ENCODE data around the gene TMEM167B.
"Not testable (repeated sequence)": the region's sequence is repeated elsewhere in the genome, so short reads cannot be mapped to it uniquely, and the experiment has no call there.

TMEM167B gene

DNA sequence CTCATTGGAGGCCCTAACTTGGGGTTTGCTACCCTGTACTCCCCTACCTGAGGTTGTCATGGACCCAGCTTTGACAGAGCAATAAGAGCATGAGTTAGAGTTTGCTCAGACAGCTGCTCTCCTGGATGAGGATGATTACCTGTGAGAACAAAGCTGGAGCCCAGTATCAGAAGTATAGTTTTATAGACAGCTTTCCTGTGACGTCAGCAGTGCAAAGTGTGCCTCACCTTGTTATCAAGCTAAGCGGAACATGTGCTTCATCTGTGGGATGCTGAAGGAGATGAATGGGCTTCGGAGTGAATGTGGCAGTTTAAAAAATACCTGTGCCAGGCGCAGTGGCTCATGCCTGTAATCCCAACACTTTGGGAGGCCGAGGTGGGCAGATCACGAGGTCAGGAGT is 43.2 kb upstream of the TMEM167B start:
- Histone ChIP-seq H3K4me3 (ENCODE audit: low read depth, low read length) (no peak overlapping the region), H3K27me3 (no peaks in the 10 kb centered on the region), H3K36me3 (no peaks in the 10 kb centered on the region), H3K9me3 (no peaks in the 10 kb centered on the region), H3K4me1 (no peaks in the 10 kb centered on the region)
- DNase-seq: no peak
- TF ChIP-seq, protein P1, sequence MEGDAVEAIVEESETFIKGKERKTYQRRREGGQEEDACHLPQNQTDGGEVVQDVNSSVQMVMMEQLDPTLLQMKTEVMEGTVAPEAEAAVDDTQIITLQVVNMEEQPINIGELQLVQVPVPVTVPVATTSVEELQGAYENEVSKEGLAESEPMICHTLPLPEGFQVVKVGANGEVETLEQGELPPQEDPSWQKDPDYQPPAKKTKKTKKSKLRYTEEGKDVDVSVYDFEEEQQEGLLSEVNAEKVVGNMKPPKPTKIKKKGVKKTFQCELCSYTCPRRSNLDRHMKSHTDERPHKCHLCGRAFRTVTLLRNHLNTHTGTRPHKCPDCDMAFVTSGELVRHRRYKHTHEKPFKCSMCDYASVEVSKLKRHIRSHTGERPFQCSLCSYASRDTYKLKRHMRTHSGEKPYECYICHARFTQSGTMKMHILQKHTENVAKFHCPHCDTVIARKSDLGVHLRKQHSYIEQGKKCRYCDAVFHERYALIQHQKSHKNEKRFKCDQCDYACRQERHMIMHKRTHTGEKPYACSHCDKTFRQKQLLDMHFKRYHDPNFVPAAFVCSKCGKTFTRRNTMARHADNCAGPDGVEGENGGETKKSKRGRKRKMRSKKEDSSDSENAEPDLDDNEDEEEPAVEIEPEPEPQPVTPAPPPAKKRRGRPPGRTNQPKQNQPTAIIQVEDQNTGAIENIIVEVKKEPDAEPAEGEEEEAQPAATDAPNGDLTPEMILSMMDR (IDR thresholded peaks at IDR 0.05; ENCODE audit: low read depth, low read length): no peak

DNA sequence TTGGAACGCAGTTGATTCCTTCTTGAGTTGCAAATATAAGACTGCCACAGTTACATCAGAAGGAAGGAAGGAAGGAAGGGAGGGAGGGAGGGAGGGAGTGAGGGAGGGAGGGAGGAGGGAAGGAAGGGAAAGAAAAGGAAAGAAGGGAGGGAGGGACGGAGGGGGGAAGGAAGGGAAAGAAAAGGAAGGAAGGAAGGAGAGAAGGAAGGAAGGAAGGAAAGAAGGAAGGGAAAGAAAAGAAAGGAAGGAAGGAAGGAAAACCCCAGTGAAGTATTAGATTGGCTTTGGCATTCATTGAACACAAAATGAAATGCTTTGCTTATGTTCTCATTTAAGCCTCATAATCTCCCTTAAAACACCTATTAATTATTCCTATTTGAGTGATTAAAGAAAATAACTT is 42.2 kb upstream of the TMEM167B start:
- no peak overlapping the region for H3K4me3 ChIP-seq (ENCODE audit: low read depth, low read length)
- no peak for DNase-seq
- no peaks in the 10 kb centered on the region for H3K27me3 ChIP-seq
- no peaks in the 10 kb centered on the region for H3K4me1 ChIP-seq
- no peaks in the 10 kb centered on the region for H3K9me3 ChIP-seq
- TF ChIP-seq, protein P1 (IDR thresholded peaks at IDR 0.05; ENCODE audit: low read depth, low read length): no peak
- H3K36me3 ChIP-seq: no peaks in the 10 kb centered on the region

DNA sequence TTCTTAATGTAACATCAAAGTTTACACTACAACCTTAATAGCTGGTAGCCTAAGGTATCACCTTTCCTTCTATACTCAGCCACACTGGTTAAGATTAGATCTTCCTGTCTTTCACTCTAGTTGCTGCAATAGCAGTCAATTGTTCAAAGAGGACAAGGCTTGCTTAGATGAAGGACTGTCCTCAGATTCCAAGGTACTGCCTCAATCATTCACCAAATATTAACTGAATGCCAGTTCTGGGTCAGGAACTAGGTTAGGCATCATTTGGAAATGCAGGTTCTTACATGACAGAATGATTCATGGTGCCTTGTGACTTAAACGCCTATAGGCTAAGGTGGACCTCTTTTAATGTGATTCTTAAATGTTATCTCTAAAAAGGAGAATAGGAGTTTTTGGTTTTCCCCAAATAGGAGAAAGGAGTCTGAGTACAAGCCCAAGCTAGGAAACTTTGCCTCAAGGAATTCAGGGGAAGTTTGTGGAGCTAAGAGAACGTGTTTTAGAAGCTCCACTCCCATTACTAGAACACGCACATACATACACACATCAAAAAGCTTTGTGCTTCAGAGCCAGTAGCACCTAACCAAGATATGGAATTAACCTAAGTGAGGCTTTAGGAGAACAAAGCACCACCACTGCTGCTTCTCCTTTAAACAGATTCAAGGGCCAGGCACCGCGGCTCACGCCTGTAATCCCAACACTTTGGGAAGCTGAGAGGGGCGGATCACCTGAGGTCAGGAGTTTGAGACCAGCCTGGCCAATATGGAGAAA is 40.2 kb upstream of the TMEM167B start:
- Histone ChIP-seq H3K36me3 (no peaks in the 10 kb centered on the region), H3K27me3 (no peaks in the 10 kb centered on the region), H3K4me3 (ENCODE audit: low read depth, low read length) (no peak overlapping the region), H3K4me1 (no peaks in the 10 kb centered on the region), H3K9me3 (no peaks in the 10 kb centered on the region)
- no peak for DNase-seq
- TF ChIP-seq, protein P1 (IDR thresholded peaks at IDR 0.05; ENCODE audit: low read depth, low read length): no peak

DNA sequence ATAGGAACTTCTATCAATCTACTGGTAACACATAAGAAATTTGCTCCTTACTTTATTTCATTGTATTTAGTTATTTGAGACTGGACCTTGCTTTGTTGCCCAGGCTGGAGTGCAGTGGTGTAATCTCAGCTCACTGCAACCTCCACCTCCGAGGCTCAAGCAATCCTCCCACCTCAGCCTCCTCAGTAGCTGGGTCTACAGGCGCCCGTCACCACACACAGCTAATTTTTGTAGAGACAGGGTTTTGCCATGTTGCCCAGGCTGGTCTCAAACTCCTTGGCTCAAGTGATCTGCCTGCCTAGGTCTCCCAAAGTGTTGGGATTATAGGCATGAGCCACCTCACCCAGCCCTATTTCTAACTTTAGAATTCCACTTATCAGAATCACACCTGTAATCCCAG is 38.4 kb upstream of the TMEM167B start:
- DNase-seq; H3K9me3 ChIP-seq; H3K36me3 ChIP-seq; H3K4me3 ChIP-seq (ENCODE audit: low read depth, low read length); H3K27me3 ChIP-seq; H3K4me1 ChIP-seq: not testable (repeated sequence)

DNA sequence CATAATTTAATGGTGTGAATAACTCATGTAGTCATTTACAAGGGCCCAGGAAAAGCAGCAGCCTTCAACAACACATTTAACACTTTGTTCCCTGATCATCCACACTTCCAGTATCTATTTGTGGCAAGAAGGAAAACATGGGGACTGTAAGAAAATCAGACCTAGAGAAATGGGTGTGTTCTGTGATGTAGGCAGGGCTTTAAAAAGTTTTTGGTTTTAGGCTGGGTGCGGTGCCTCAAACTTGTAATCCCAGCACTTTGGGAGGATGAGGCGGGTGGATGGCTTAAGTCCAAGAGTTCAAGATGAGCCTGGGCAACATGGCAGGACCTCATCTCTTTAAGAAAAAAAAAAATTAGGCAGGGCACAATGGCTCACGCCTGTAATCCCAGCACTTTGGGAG is 34.5 kb upstream of the TMEM167B start:
- DNase-seq: no peak
- Histone ChIP-seq H3K36me3 (no peaks in the 10 kb centered on the region), H3K9me3 (no peaks in the 10 kb centered on the region), H3K27me3 (no peaks in the 10 kb centered on the region), H3K4me3 (ENCODE audit: low read depth, low read length) (no peak overlapping the region), H3K4me1 (no peaks in the 10 kb centered on the region)
- TF ChIP-seq, protein P1 (IDR thresholded peaks at IDR 0.05; ENCODE audit: low read depth, low read length): no peak

DNA sequence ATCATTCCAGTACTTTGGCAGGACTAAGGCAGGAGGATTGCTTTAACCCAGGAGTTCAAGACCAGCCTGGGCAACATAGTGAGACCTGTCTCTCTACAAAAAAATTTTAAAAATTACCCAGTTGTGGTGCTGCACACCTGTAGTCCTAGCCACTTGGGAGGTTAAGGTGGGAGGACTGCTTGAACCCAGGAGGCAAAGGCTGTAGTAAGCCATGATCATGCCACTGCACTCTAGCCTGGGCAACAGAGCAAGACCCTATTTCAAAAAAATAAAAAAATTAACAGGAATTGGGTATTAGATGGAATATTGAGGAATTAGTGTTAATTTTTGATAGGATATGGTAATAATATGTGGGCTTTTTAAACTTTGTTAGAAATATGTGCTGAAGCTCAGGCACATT is 31.5 kb upstream of the TMEM167B start:
- no peaks in the 10 kb centered on the region for H3K4me1 ChIP-seq
- no peaks in the 10 kb centered on the region for H3K27me3 ChIP-seq

More for the DNA sequence above, 31.5 kb upstream of the TMEM167B start:
- TF ChIP-seq, protein P1 (IDR thresholded peaks at IDR 0.05; ENCODE audit: low read depth, low read length): no peak
- no peak overlapping the region for H3K4me3 ChIP-seq (ENCODE audit: low read depth, low read length)
- DNase-seq: no peak
- H3K36me3 ChIP-seq: peaks cover 3% of the 10 kb centered on the region
- H3K9me3 ChIP-seq: no peaks in the 10 kb centered on the region

Data from BE2C (cell line).